ENCODE results near the gene SCG5. TPM values are rescaled to one million over a fixed set of nuclear protein-coding genes. Genes with fewer than 3 reads are reported as not detected.

SCG5 gene
- total RNA-seq, 1 experiment from 2014 or later: 1.3 TPM

- H3K4me1 ChIP-seq (ENCODE audit: insufficient read depth, low read length): peaks cover 14% of the 10 kb centered on the region
- no peak overlapping the region for H3K4me2 ChIP-seq (ENCODE audit: low read length)
- H3K36me3 ChIP-seq (ENCODE audit: low read depth, low read length): peaks cover 9% of the 10 kb centered on the region
- intact Hi-C loops (cut with micrococcal nuclease): loop anchor here (1.0 kb wide), 1 partner anchor 483 kb away; no protein-coding TSS in a partner anchor
- ATAC-seq (peak; percentile 27), DNase-seq (peak; percentile 46)
- no peak overlapping the region for H3K4me3 ChIP-seq (ENCODE audit: low read length)
- no TSS peak for BruUV-seq (replicated peaks)
- H2AFZ ChIP-seq (ENCODE audit: low read length): no peak overlapping the region
- H3K27ac ChIP-seq (ENCODE audit: low read length): no peak overlapping the region
- H3K27me3 ChIP-seq (ENCODE audit: low read length): no peaks in the 10 kb centered on the region
- ChIA-PET CTCF (interaction anchor here (0.6 to 1.3 kb wide), 12 partner anchors 8 to 440 kb away, joined by 3 to 13 read pairs (median 4); no protein-coding TSS in a partner anchor), POLR2A (ENCODE audit: unreplicated experiment) (interaction anchor here (0.5 kb wide), 1 partner anchor 346 kb away, joined by 3 read pairs; no protein-coding TSS in a partner anchor)
- no peaks in the 10 kb centered on the region for H3K79me2 ChIP-seq (ENCODE audit: low read length)
- H3K9ac ChIP-seq (ENCODE audit: low read length): no peak overlapping the region
- H4K20me1 ChIP-seq (ENCODE audit: low read length): no peaks in the 10 kb centered on the region
- H3F3A ChIP-seq (ENCODE audit: low read length, unreplicated experiment): no peaks in the 10 kb centered on the region
- H3K9me2 ChIP-seq (replicated peaks; ENCODE audit: low read length): no peaks in the 10 kb centered on the region
- TF ChIP-seq CTCF (conservative IDR thresholded peaks at IDR 0.05; ENCODE audit: low read depth, low read length) (peak; percentile 73), EZH2phosphoT487 (IDR thresholded peaks at IDR 0.05; ENCODE audit: borderline replicate concordance, low read length) (no peak)
- no peaks in the 10 kb centered on the region for H3K9me3 ChIP-seq (ENCODE audit: low read length)
Measured at GRCh38 chr15:32649342-32649741, 7.8 kb downstream of the SCG5 start.

- peak; percentile 78 for ATAC-seq
- Histone ChIP-seq H3K4me3 (ENCODE audit: low read length) (no peak overlapping the region), H4K20me1 (ENCODE audit: low read length) (no peaks in the 10 kb centered on the region), H3K9me3 (ENCODE audit: low read length) (no peaks in the 10 kb centered on the region), H3K4me2 (ENCODE audit: low read length) (peak overlapping the region; percentile 72; the same call in 1 of the 2 replicates), H3K4me1 (ENCODE audit: insufficient read depth, low read length) (peaks cover 23% of the 10 kb centered on the region), H3K9ac (ENCODE audit: low read length) (peak overlapping the region; percentile 30), H2AFZ (ENCODE audit: low read length) (no peak overlapping the region), H3K9me2 (replicated peaks; ENCODE audit: low read length) (no peaks in the 10 kb centered on the region), H3K79me2 (ENCODE audit: low read length) (no peaks in the 10 kb centered on the region), H3K27ac (ENCODE audit: low read length) (peak overlapping the region; percentile 69), H3K36me3 (ENCODE audit: low read depth, low read length) (peaks cover 15% of the 10 kb centered on the region), H3F3A (ENCODE audit: low read length, unreplicated experiment) (no peaks in the 10 kb centered on the region), H3K27me3 (ENCODE audit: low read length) (no peaks in the 10 kb centered on the region)
- ChIA-PET CTCF (interaction anchor here (0.6 to 1.0 kb wide), 6 partner anchors 9 to 417 kb away, joined by 3 to 9 read pairs (median 4); no protein-coding TSS in a partner anchor), POLR2A (ENCODE audit: unreplicated experiment) (interaction anchor here (0.7 kb wide), 1 partner anchor 90 kb away, joined by 3 read pairs; no protein-coding TSS in a partner anchor)
- DNase-seq: peak; percentile 88
- no TSS peak for BruUV-seq (replicated peaks)
- TF ChIP-seq EZH2 (IDR thresholded peaks at IDR 0.05; ENCODE audit: low read length, unreplicated experiment) (no peak), CTCF (conservative IDR thresholded peaks at IDR 0.05; ENCODE audit: low read depth, low read length) (peak; percentile 96), EZH2phosphoT487 (IDR thresholded peaks at IDR 0.05; ENCODE audit: borderline replicate concordance, low read length) (no peak)
- intact Hi-C loops (cut with micrococcal nuclease): loop anchor here (1.0 kb wide), 1 partner anchor 305 kb away; no protein-coding TSS in a partner anchor
Measured at GRCh38 chr15:32651229-32651837, 9.8 kb downstream of the SCG5 start.

- Histone ChIP-seq H3K79me2 (ENCODE audit: low read length) (no peaks in the 10 kb centered on the region), H3K9ac (ENCODE audit: low read length) (peak overlapping the region; percentile 30), H2AFZ (ENCODE audit: low read length) (peak overlapping the region; percentile 58), H3K36me3 (ENCODE audit: low read depth, low read length) (peaks cover 16% of the 10 kb centered on the region), H3K4me3 (ENCODE audit: low read length) (peak overlapping the region; percentile 22; the same call in 1 of the 2 replicates), H3K4me2 (ENCODE audit: low read length) (peak overlapping the region; percentile 72), H4K20me1 (ENCODE audit: low read length) (no peaks in the 10 kb centered on the region), H3K9me2 (replicated peaks; ENCODE audit: low read length) (no peaks in the 10 kb centered on the region), H3K27ac (ENCODE audit: low read length) (peak overlapping the region; percentile 69), H3K9me3 (ENCODE audit: low read length) (no peaks in the 10 kb centered on the region), H3K4me1 (ENCODE audit: insufficient read depth, low read length) (peaks cover 29% of the 10 kb centered on the region), H3F3A (ENCODE audit: low read length, unreplicated experiment) (no peaks in the 10 kb centered on the region), H3K27me3 (ENCODE audit: low read length) (no peaks in the 10 kb centered on the region)
- BruUV-seq (replicated peaks): no TSS peak
- TF ChIP-seq EZH2phosphoT487 (IDR thresholded peaks at IDR 0.05; ENCODE audit: borderline replicate concordance, low read length): no peak
- no peak for TF ChIP-seq EZH2 (IDR thresholded peaks at IDR 0.05; ENCODE audit: low read length, unreplicated experiment)
- ChIA-PET CTCF (interaction anchor here (0.6 to 1.0 kb wide), 5 partner anchors 8 to 342 kb away, joined by 3 to 4 read pairs (median 3); no protein-coding TSS in a partner anchor), POLR2A (ENCODE audit: unreplicated experiment) (no interaction called here)
- intact Hi-C loops (cut with micrococcal nuclease): no loop called here
- DNase-seq (peak; percentile 64), ATAC-seq (peak; percentile 54)
Measured at GRCh38 chr15:32652178-32652577, 10.7 kb downstream of the SCG5 start.

Data from PC-3 (cell line).